Smooth muscle cell of the brain vasculature (primary cell): Measurements from ENCODE around the gene FBXL5.

ENCODE experiments used
- DNase-seq: peaks from one replicate; pipeline ENCODE4 v3.0.0-alpha.2; 2012; ENCODE audit warnings: low read depth, low spot score

Gene FBXL5, protein sequence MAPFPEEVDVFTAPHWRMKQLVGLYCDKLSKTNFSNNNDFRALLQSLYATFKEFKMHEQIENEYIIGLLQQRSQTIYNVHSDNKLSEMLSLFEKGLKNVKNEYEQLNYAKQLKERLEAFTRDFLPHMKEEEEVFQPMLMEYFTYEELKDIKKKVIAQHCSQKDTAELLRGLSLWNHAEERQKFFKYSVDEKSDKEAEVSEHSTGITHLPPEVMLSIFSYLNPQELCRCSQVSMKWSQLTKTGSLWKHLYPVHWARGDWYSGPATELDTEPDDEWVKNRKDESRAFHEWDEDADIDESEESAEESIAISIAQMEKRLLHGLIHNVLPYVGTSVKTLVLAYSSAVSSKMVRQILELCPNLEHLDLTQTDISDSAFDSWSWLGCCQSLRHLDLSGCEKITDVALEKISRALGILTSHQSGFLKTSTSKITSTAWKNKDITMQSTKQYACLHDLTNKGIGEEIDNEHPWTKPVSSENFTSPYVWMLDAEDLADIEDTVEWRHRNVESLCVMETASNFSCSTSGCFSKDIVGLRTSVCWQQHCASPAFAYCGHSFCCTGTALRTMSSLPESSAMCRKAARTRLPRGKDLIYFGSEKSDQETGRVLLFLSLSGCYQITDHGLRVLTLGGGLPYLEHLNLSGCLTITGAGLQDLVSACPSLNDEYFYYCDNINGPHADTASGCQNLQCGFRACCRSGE

DNA sequence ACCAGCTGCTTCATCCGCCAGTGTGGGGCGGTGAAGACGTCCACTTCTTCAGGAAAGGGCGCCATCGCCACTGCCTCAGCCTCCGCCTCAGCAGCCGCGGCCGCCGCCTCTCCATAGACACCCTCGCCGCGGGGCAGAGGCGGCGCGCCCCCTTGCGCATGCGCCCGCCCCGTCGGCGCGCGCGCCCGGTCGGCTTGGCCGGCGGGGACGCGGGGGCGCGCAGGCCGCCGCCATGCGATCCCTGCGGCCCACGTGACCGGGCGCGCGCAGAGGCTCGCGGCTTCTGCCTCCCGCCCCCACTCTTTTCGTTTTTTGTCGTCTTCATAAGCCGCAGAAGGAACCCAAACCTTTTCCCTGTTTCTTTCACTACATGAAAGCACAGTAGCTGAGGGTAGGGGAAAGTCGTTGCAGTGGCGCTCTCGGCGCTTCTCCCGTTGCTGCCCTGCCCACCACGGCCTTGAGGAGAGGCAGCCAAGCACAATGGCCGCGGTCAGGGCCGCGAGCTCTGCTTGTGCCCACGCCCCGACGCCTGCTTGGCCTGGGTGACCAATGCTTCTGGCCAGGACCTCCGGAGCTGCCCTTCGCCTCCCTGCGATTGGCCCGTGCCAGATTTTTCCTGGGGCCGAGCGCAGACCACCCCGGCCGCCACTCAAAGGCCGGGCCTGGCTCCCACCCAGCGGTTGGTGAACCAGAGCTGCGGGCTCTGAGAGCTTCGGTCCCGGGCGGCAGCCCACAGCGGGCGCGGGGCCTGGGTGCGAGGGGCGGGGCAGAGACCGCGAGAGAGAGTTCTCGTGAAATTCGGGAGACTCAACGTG lies at the start of gene FBXL5:
TSS of gene FBXL5 (minus strand) at position 135 of the 815 bp plus-strand sequence. CDS start at position 65, 70 bp downstream.
- peak; percentile 65 for DNase-seq

DNA sequence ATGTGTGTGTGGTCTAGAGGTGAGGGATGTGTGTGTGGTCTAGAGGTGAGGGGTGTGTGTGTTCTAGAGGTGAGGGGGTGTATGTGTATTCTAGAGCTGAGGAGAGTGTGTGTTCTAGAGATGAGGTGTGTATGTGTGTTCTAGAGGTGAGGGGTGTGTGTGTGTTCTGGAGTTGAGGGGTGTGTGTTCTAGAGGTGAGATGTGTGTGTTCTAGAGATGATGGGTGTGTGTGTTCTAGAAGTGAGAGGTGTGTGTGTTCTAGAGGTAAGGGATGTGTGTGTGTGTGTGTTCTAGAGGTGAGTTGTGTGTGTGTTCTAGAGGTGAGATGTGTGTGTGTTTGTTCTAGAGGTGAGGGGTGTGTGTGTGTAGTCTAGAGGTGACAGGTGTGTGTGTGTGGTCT lies 49.0 kb upstream of the FBXL5 start:
- no peak for DNase-seq

DNA sequence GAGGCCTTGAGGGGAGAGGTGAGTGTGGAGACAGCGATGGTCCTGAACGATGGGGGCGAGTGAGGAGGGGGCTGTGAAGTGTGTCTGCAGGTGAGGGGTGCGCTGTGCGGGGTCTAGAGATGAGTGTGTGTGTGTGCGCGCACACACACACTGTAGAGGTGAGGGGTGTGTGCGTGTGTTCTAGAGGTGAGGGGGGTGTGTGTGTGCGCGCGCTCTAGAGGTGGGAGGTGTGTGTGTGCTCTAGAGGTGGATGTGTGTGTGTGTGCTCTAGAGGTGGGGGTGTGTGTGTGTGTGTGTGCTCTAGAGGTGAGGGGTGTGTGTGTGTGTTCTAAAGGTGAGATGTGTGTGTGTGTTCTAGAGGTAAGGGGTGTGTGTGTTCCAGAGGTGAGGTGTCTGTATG lies 48.3 kb upstream of the FBXL5 start:
- no peak for DNase-seq

DNA sequence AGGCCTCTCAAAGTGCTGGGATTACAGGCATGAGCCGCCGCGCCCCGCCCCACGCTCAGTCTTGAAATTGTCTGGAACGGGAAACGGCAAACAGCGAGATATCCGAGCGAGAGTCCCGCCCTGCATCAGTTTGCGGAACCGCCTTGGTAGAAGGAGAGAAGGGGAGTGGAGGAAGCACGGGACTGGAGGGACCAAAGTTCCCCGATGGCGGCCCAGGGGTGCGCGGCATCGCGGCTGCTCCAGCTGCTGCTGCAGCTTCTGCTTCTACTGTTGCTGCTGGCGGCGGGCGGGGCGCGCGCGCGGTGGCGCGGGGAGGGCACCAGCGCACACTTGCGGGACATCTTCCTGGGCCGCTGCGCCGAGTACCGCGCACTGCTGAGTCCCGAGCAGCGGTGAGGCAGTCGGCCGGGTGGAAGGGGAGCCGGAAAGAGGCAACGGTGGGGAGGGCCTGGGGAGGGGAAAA lies 47.8 kb upstream of the FBXL5 start, which contains the start of gene BST1:
TSS of gene BST1 (plus strand) at position 125 of the 463 bp plus-strand sequence. CDS start at position 205, 80 bp downstream.
- DNase-seq: no peak

DNA sequence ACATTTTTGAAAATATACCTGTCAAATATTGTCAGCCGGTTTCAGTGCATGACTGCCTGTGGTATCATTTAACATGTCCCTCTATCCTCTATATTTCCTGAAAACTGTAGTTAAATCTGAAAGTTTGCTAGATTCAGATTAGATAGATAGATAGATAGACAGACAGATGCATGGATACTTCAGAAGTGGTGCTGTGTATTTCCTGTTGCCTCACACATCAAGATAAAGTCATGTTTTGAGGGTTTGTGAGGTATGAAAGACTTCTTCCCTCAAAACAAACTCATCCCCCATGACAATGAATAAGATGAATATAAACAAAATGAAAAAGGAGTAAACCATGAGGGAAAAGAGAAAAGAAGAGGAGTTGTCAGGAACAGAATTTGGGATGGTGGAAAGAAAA lies 41.7 kb upstream of the FBXL5 start:
- DNase-seq: no peak

DNA sequence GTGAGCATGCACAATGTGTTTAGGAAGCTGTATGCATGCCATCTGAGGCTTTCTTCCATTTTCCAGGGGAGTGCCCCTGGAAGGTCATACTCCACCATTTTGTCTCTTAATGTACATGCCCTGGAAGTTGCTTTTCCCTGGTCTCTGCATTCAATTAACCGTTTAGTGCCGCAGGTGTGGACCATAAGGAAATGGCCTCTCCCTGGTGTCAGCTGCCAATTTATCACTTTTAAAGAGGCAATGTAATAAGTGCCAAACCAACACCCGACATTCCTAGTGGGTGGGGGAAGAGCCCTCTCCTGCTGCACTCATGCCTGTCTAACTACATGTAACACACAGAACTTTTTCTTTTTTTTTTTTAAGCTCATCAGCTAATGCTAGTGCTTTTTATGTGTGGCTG lies 40.6 kb upstream of the FBXL5 start:
- no peak for DNase-seq

DNA sequence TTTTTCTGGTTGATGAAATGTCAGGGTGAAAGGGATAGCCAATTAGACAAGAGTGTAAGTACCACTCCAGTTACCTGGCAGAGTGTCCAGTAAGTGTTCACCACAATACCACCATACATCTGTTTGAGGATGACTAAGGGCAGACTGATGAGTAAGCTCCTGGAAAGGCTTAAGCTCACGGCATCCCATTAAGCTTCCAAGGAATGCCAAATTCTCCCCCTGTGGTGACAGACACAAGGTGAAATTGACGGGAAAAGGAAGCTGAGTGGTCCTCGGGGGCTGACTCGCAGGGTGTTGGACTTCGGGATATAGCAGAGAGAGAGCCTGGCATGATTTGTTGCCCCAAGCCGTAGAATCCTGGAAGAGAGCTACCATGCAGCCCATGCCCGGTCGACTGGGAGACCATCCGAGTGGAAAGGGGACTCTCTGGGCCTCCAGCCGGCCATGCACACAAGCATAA lies 40.1 kb upstream of the FBXL5 start:
- no peak for DNase-seq

DNA sequence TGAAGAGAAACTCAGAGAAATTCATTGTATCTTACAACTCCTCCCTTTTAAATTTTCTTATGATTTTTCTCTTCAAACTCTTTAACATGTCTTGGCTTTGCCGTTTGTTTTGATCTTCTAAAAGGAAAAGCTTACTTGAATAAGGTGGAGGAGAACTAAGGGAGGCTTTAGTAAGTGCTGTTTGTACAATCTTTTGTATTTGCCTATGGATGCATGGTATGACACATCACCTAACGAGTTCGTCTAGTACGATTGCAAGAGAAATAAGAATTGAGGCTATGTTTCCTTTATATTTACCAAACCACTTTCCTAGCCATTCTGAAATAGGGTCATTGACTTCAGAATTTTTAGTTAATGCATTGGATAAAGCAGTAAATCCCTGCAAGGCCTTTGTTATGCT lies 39.3 kb upstream of the FBXL5 start:
- no peak for DNase-seq

DNA sequence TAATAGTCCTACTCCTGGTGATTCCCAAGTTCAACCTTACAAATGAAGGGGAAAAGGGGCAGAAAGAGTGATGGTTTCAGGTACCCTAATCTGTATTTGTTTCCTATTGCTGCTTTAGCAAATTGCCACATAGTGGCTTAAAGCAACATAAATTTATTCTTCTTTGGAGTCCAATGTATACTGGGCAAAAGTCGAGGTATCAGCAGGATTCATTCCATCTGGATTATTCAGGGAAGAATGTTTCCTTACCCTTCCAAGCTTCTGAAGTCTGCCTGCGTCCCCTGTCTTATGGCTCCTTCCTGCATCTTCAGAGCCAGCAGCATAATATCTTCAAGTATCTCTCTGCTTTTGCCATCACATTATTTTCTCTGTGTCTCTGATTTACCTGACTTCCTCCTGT lies 37.4 kb upstream of the FBXL5 start:
- DNase-seq: no peak

DNA sequence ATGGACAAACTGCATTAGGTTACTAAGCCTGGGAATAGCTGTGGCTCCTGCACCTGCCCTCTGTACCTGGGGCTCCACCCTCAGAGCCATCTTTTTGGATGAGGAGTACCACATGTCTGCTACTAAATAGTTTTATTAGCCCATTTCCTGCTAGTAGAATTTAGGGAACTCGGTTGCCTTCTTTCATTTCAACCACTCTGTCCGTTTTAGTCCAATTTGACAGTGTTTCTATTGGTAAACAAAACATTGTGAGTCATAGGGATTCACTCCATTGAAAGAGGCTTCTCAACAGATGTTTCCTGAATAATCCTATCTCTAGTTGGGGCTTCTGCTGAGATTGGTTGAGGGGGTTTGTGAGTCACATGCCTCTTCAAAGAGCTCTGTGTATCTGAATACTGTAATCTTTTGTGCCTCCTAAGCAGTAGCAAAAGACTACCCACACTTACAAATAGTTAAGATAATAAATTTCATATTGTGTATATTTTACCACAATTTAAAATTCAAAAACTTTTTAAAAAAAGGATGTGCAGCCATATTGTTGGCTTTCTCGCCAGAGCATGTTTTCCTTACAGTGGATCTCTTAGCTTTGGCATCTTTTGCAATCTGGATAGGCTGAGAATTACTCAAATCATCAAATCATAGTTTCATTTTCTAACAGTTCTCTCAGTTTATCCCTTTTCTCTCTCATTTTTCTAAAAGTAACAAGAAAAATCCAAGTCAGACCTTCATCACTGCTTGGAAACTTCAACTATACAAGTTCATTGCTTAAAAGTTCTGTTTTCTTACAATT lies 36.4 kb upstream of the FBXL5 start:
- DNase-seq: no peak

DNA sequence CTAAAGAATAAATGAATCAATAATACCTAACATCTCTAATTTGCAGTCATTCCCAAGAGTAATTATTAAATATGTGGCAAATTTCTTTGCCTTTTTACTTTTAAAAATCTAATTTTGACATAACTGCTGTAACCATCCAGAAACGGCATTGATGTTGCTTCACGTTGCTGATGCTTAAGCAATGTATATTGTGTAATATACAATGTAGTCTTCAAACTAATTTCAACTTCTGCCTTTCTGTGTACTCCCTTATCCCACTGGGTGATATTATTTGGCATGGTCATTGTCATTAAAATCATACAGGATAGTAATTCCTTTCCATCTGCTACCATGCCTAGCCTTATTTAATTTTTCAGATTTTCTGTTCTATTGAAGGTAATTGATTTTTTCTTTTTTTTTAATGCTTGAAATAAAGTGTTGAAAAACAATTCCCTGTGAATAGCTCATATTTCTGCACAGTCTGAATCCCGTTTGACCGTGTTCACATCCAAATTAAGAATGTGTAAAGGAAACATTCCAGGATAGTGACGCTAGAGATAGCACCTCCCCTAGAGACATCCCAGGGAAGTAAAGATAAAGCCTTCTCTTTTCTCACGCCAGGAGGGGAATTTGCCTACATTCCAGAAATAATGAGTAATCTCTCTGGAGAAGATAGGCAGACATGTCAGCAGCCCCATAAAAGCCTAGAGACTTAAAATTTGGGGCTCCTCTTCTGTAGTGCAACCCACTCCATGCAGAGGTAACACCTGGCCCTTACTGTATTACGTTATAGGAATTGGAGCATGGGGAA lies 35.1 kb upstream of the FBXL5 start:
- no peak for DNase-seq

DNA sequence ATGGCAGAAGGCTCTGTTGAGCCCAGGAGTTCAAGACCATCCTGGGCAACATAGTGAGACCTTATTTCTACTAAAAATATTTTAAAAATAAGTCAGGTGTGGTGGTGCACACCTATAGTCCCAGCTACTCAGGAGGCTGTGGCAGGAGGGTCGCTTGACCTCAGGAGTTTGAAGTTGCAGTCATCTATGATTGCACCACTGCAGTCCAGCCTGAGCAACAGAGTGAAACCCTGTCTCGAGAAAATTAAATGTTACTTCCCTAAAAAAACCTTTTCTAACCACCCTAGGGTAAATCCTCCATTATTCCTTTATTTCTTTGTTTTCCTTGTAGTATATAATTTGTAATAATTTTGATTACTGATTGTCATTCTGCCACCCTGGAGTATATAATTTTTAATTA lies 34.4 kb upstream of the FBXL5 start:
- DNase-seq: no peak

DNA sequence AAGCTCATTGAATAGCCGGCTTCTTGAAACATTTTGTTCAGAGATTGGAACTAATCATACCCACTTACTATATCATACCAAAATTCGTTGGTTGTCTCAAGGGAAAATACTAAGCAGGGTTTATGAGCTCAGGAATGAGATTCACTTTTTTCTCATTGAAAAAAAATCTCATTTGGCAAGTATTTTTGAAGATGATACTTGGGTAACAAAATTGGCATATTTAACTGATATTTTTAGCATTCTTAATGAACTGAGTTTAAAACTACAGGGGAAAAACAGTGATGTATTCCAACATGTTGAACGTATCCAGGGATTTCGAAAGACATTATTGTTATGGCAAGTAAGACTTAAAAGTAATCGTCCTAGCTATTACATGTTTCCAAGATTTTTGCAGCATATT lies 32.9 kb upstream of the FBXL5 start:
- no peak for DNase-seq

DNA sequence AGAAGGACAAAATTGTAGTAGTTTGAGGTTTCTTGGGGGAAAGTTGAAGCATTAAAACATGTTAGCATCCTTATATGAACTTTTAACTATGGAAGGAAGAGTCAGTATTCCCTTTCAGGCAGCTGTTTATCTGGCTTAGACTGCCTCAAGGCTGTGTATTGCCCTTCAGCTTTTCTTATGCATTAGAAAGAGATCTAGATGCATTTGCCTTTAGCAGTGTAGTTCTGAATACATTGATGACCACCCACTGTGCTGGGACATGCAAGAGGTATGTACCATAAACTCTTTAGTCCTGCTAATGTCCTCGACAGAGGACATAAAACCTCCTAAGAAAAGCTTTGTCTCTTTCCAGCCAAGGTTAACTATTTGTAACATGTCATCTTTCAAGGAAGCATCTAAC lies 29.3 kb upstream of the FBXL5 start:
- DNase-seq: no peak

DNA sequence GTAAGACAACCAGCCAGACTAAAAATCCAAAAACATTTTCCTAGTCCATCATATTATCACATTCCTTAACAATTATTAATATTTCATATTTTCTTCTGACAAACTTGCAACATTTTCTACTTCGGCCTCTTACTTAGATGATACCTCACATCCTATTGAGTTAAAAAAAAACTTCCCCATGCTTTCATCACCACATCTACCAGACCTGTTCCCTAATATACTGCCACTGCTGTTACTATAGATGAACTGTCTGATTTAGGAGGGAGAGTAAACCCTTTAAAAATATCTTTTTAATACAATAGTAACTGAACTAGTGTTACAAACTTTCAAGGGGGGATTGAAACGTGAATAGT lies 28.0 kb upstream of the FBXL5 start:
- no peak for DNase-seq

DNA sequence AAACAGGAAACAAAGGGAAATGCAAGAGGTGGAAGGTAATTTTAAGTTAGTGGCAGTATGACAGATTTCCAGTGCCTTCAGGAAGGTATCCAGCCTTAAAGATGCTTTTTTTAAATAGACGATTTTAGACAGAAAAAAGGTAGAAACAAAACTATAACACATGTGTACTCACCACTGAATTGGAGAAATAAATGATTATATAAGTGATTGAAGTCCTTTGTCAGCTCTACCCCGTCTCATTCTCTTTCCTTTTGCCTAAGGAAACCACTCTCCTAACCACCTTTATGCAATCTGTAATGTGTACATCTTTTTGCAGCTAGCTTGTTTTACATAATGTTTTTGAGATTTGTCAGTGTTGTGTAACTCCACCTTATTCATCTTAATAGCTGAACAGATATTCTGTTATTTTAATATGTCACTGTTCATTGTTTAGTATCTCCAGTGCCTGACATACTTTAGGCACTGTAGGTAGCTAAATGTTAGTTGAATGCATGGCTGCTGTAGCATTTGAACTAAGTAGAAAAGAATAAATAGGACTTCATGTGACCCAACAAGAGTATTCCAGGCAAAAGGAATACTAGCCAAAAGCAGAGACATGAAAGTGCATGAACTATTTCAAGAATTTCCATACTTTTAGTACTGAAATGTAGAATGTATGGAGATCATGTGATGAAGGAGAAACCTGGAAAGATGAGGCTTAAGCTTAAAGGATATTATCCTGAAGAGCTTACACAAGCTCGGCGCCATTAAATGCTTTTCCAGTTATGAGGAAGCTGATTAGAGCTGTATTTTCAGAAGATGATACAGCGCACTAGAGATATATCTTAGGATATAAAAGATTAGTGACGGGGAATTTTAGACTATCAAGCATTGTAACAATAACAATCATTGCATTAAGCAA lies 27.3 kb upstream of the FBXL5 start:
- DNase-seq: no peak

DNA sequence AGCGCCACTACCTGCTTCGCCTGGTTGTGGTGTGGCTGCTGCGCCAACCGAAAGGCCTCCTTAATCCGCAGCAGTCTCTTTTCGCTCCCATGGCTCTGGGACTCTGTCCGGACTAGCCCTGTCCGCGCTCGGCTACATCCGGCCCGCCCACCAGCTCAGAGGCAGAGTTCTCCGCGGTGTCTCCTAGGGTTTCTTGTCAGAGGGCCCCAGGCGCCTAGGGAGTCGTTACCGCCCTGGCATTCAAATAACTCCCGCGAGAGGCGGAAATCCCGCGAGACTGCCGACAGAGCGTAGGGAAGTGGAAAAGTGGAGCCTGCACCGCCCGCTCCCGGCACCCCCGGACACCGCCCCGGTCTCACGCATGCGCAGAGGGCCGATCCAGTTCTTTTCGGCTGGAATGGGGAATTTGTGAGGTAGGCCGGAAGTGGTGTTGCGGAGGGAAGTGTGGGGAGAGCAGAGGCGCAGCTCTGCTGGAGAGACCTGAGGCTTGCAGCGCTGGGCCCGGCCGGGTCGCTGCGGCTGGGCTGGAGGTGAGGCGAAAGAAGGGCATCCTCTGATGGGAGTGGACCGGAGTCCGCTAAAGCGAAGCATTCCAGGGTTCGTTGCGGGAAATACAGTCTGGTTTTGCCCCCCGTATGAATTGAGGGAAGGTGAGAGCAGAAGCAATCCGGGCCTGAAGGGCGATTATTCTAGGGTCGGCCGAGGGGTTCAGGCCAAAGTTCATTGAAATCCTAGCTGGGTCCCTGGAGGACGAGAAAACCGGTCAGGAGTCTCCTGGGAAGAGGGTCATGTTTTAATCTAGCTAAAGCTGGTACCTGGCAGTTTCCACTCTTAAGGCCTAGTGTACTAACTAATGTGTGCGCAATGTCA lies 26.4 kb upstream of the FBXL5 start, which contains the start of gene FAM200B:
TSS of gene FAM200B (plus strand) at position 456 of the 870 bp plus-strand sequence. CDS start 5,151 bp downstream, outside the sequence.
- peak; percentile 96 for DNase-seq

DNA sequence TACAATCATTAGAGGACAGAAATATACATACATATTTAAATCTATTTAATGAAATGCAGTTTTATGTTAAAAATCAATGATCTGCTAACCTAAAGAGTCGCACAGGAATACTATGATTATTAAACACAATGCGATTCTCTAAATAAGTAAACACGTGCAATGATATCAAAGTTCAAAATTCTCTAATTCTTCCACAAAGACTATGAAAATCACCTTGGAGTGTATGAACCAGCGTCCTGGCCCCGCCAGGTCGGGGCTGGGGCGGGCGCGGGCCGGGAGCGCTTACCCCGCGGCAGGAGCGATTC lies 25.9 kb upstream of the FBXL5 start:
- DNase-seq: no peak
